GM18507 (cell line): ENCODE measurements around the gene PXT1.
"Not testable (repeated sequence)": the region's sequence is repeated elsewhere in the genome, so short reads cannot be mapped to it uniquely, and the experiment has no call there.

Experiments
- DNase-seq: peaks from one replicate; pipeline ENCODE4 v3.0.0; 2011; ENCODE audit warnings: low read depth; ENCODE audit not compliant: insufficient read length; ENCODE audit errors: extremely low spot score
- FAIRE-seq: peaks from 2 replicates; lab custom pipeline; 2011; peaks lifted over from hg19 to GRCh38; lab: Jason Lieb, UNC

Gene PXT1

GRCh38 chr6:36442671-36443470, at the start of gene PXT1, which contains the start of gene KCTD20:
PXT1 (minus strand) TSS chr6:36442854; CDS start chr6:36426082, 16,772 bp downstream.
KCTD20 (plus strand) TSS chr6:36443000; CDS start chr6:36470098, 27,098 bp downstream.
- peak; percentile 86 for FAIRE-seq
- peak; percentile 81 for DNase-seq

GRCh38 chr6:36492092-36492491, 49.4 kb upstream of the PXT1 start:
- DNase-seq (no peak), FAIRE-seq (no peak)

- FAIRE-seq: no peak
Measured at GRCh38 chr6:36491378-36491965, 48.8 kb upstream of the PXT1 start.

GRCh38 chr6:36489426-36489825, 46.8 kb upstream of the PXT1 start:
- FAIRE-seq: no peak
- DNase-seq: no peak

More at GRCh38 chr6:36491378-36491965, 48.8 kb upstream of the PXT1 start:
- DNase-seq: no peak

GRCh38 chr6:36488221-36488620, 45.6 kb upstream of the PXT1 start:
- FAIRE-seq (no peak), DNase-seq (no peak)

- FAIRE-seq: no peak
Measured at GRCh38 chr6:36487698-36488097, 45.0 kb upstream of the PXT1 start.

GRCh38 chr6:36484736-36485135, 42.1 kb upstream of the PXT1 start:
- FAIRE-seq (no peak), DNase-seq (no peak)

More at GRCh38 chr6:36487698-36488097, 45.0 kb upstream of the PXT1 start:
- DNase-seq: no peak

- DNase-seq, FAIRE-seq: not testable (repeated sequence)
Measured at GRCh38 chr6:36483326-36483725, 40.7 kb upstream of the PXT1 start.

- FAIRE-seq: no peak
- no peak for DNase-seq
Measured at GRCh38 chr6:36479256-36479655, 36.6 kb upstream of the PXT1 start.

GRCh38 chr6:36478051-36478526, 35.4 kb upstream of the PXT1 start:
- no peak for FAIRE-seq
- DNase-seq: no peak

- DNase-seq: no peak
- no peak for FAIRE-seq
Measured at GRCh38 chr6:36469946-36470345, 27.3 kb upstream of the PXT1 start.

GRCh38 chr6:36469148-36469661, 26.6 kb upstream of the PXT1 start:
- no peak for FAIRE-seq
- DNase-seq: no peak

- DNase-seq: no peak
- FAIRE-seq: no peak
Measured at GRCh38 chr6:36467625-36468024, 25.0 kb upstream of the PXT1 start.

- DNase-seq: no peak
- FAIRE-seq: no peak
Measured at GRCh38 chr6:36464233-36464632, 21.6 kb upstream of the PXT1 start.

- DNase-seq: no peak
- FAIRE-seq: no peak
Measured at GRCh38 chr6:36463676-36464075, 21.0 kb upstream of the PXT1 start.

- FAIRE-seq: no peak
Measured at GRCh38 chr6:36461646-36462045, 19.0 kb upstream of the PXT1 start.

GRCh38 chr6:36460916-36461315, 18.3 kb upstream of the PXT1 start:
- no peak for FAIRE-seq
- no peak for DNase-seq

More at GRCh38 chr6:36461646-36462045, 19.0 kb upstream of the PXT1 start:
- DNase-seq: no peak

- FAIRE-seq: no peak
- no peak for DNase-seq
Measured at GRCh38 chr6:36459501-36459900, 16.8 kb upstream of the PXT1 start.

- FAIRE-seq: no peak
- no peak for DNase-seq
Measured at GRCh38 chr6:36455486-36456027, 12.9 kb upstream of the PXT1 start.

- FAIRE-seq, DNase-seq: not testable (repeated sequence)
Measured at GRCh38 chr6:36452897-36453296, 10.2 kb upstream of the PXT1 start.
